Activated gamma-delta T cell (primary cell): ENCODE results near the gene EFNB2.

Source experiments
- DNase-seq: peaks from one replicate; lab custom pipeline; 2025; lab: John Stamatoyannopoulos, UW

The EFNB2 gene

GRCh38 chr13:106449096-106449495 lies 86.4 kb downstream of the EFNB2 start:
- DNase-seq = no peak

- no peak for DNase-seq
These were observed 89.5 kb downstream of the EFNB2 start for GRCh38 chr13:106445996-106446395.

DNA sequence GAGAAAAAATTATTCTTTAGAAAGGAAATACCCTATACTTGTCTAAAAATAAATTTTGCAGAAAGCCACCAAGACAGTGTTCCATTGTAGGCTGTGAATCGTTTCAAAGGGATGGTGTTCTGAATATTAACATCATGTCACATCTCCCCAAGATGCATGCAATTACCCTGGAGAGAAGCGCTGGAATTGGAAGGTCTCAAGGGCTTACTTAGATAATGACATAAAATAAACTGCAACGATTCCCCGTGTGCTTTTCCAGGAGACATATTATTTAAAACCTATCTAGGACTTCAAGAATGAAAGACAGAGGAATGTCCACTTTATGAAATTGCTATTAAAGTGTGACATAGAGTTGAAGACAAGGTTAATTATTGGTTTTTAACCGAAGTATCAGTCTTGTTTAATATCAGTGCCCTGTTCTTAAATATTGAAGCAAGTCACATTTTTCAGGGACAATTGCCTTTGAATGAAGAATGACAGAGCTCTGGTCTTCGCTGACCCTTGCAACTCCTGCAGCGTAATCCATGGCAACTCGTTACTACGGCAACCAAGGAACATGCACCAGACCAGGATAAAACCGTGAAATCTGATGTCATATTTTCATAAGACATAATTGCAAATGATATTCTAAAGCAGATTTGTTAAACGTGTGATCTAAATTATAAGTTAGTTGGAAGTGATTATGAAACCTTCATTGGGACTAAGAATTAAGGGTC lies 91.7 kb downstream of the EFNB2 start:
- DNase-seq = no peak

DNA sequence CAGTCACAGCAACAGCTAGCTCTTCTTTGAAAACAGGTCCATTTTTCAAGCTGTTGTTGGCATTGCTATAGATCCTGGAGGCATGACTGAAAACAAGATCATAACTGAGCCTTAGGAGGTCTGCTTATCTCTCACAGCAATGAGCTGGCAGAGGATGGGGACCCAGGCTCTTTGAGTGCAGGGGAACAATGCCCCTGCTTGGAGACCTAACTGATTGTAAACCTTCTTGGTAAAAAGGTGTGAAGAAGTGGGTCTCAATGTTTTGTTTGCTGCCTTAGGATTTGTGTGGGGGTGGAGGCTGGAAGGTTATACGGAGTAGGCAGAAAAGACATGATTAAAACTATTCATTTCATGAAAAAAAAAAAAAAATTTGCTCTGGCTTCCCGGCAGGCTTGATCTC lies 94.6 kb downstream of the EFNB2 start:
- no peak for DNase-seq
